SK-N-SH (cell line): ENCODE data around the gene PAPPA2. TPM values are rescaled to one million over a fixed set of nuclear protein-coding genes. Genes with fewer than 3 reads are reported as not detected.

Experiments used
- CTCF ChIA-PET: fragments of 300-600, 350-600 bp; formaldehyde crosslinking; extraction: SDS; loops from one replicate; lab custom pipeline; 2021; lab: Yijun Ruan, JAX
- POLR2A ChIA-PET: fragments of 350-600 bp; sonication (Branson Sonifier 250); formaldehyde crosslinking; extraction: SDS; loops from one replicate; lab custom pipeline; 2020; ENCODE audit warnings: antibody characterized with exemption, inconsistent platforms; lab: Yijun Ruan, JAX
- DNase-seq: peaks from one replicate; pipeline ENCODE4 v3.0.0; 2012
- H2AFZ ChIP-seq: fragments of 200-600 bp; sonication (generic); 2 replicates; pipeline ENCODE4 v1.8.1; 2016; ENCODE audit warnings: antibody characterized with exemption, mild to moderate bottlenecking, low read depth
- H3F3A ChIP-seq: fragments of 200-600 bp; sonication (generic); replicated peaks from 2 replicates; pipeline ENCODE3; 2016; ENCODE audit warnings: antibody characterized with exemption, mild to moderate bottlenecking; ENCODE audit not compliant: insufficient read depth
- H3K27ac ChIP-seq, 2 experiments: fragments of 200-500 bp in 1 of 2; fragments of 200-600 bp in 1 of 2; sonication (Bioruptor generic) in 1 of 2; sonication (generic), shearing (Covaris generic) in 1 of 2; 2 replicates each; pipeline versions ENCODE4 v1.5.1 to v1.6.1; 2014 to 2016; ENCODE audit warnings: low read depth in 2 of 2, inconsistent platforms in 1 of 2, low read length in 1 of 2, mild to moderate bottlenecking in 1 of 2, mixed read lengths in 1 of 2
- H3K27me3 ChIP-seq: fragments of 200-600 bp; sonication (generic), shearing (Covaris generic); 2 replicates; pipeline ENCODE4 v1.6.1; 2016; ENCODE audit warnings: mixed run types; ENCODE audit not compliant: insufficient read depth
- H3K36me3 ChIP-seq, 2 experiments: fragments of 200-500 bp in 1 of 2; fragments of 200-600 bp in 1 of 2; sonication (Bioruptor generic) in 1 of 2; sonication (generic) in 1 of 2; replicated peaks in 1 of 2; 2 replicates each; pipeline versions ENCODE3 to v1.5.1; 2014 to 2016; ENCODE audit warnings: low read length in 1 of 2, mild to moderate bottlenecking in 1 of 2; ENCODE audit not compliant: insufficient read depth in 2 of 2, control insufficient read depth in 1 of 2
- H3K4me1 ChIP-seq, 2 experiments: fragments of 200-500 bp in 1 of 2; fragments of 200-600 bp in 1 of 2; sonication (Bioruptor generic) in 1 of 2; sonication (generic), shearing (Covaris generic) in 1 of 2; 2 replicates each; pipeline versions ENCODE4 v1.5.1 to v1.6.1; 2014 to 2016; ENCODE audit warnings: low read depth in 1 of 2, low read length in 1 of 2, mixed run types in 1 of 2; ENCODE audit not compliant: insufficient read depth in 2 of 2, control insufficient read depth in 1 of 2
- H3K4me2 ChIP-seq: fragments of 200-600 bp; sonication (generic), shearing (Covaris generic); 2 replicates; pipeline ENCODE4 v1.6.1; 2017; ENCODE audit warnings: mixed run types
- H3K4me3 ChIP-seq, 2 experiments: fragments of 200-500 bp in 1 of 2; fragments of 200-600 bp in 1 of 2; sonication (Bioruptor generic) in 1 of 2; sonication (generic), shearing (Covaris generic) in 1 of 2; 2 replicates each; pipeline versions ENCODE4 v1.5.1 to v1.8.1; 2014 to 2016; ENCODE audit warnings: low read depth in 2 of 2, inconsistent platforms in 1 of 2, low read length in 1 of 2, mild to moderate bottlenecking in 1 of 2, mixed read lengths in 1 of 2, moderate library complexity in 1 of 2
- H3K79me2 ChIP-seq: fragments of 200-600 bp; sonication (generic); 2 replicates; pipeline ENCODE4 v1.8.1; 2017; ENCODE audit warnings: mild to moderate bottlenecking; ENCODE audit not compliant: insufficient read depth
- H3K9ac ChIP-seq: fragments of 200-600 bp; sonication (generic); 2 replicates; pipeline ENCODE4 v1.6.1; 2017; ENCODE audit warnings: mixed run types
- H3K9me2 ChIP-seq: fragments of 200-600 bp; sonication (generic); 2 replicates; pipeline ENCODE4 v1.6.1; 2017; ENCODE audit warnings: mixed run types
- H3K9me3 ChIP-seq: fragments of 200-600 bp; sonication (generic); 2 replicates; pipeline ENCODE4 v1.6.1; 2017; ENCODE audit warnings: mixed run types, mild to moderate bottlenecking, moderate library complexity
- H4K20me1 ChIP-seq: fragments of 200-600 bp; sonication (generic); 2 replicates; pipeline ENCODE4 v1.6.1; 2017; ENCODE audit warnings: mild to moderate bottlenecking, mixed run types; ENCODE audit not compliant: insufficient read depth
- EP300 ChIP-seq, 2 experiments: IDR thresholded peaks; 2 replicates each; pipeline versions ENCODE4 v1.4.0 to v1.6.1; 2012; ENCODE audit warnings: borderline replicate concordance in 1 of 2, low read depth in 1 of 2, low read length in 1 of 2
- FOXM1 ChIP-seq: IDR thresholded peaks from 2 replicates; pipeline ENCODE4 v1.4.0; 2012; ENCODE audit warnings: low read depth, mild to moderate bottlenecking
- GABPA ChIP-seq: IDR thresholded peaks from 2 replicates; pipeline ENCODE4 v1.4.0; 2012; ENCODE audit warnings: low read depth, mild to moderate bottlenecking
- GATA2 ChIP-seq: sonication (generic); formaldehyde crosslinking; IDR thresholded peaks from 2 replicates; pipeline ENCODE4 v1.5.0; 2020; ENCODE audit warnings: mild to moderate bottlenecking, missing genetic modification reagents
- JUND ChIP-seq: IDR thresholded peaks from 2 replicates; pipeline ENCODE4 v1.4.0; 2012
- MEF2A ChIP-seq: IDR thresholded peaks from 2 replicates; pipeline ENCODE4 v1.4.0; 2012; ENCODE audit warnings: low read depth, borderline replicate concordance
- NFIC ChIP-seq: IDR thresholded peaks from 2 replicates; pipeline ENCODE4 v1.4.0; 2012; ENCODE audit warnings: borderline replicate concordance
- POLR2AphosphoS5 ChIP-seq: IDR thresholded peaks from 2 replicates; pipeline ENCODE4 v1.6.1; 2012; ENCODE audit warnings: low read depth, low read length
- RAD21 ChIP-seq: IDR thresholded peaks from 2 replicates; pipeline ENCODE4 v1.6.1; 2012; ENCODE audit warnings: mild to moderate bottlenecking, low read length
- RCOR1 ChIP-seq: fragments of 150-350 bp; IDR thresholded peaks from 2 replicates; pipeline ENCODE4 v1.6.1; 2017; ENCODE audit warnings: antibody characterized with exemption, low read length
- RXRA ChIP-seq: IDR thresholded peaks from 2 replicates; pipeline ENCODE4 v1.4.0; 2012; ENCODE audit warnings: low read depth, mild to moderate bottlenecking, borderline replicate concordance
- SMC3 ChIP-seq: IDR thresholded peaks from 2 replicates; pipeline ENCODE4 v1.6.1; 2012; ENCODE audit warnings: low read depth, low read length, improper control_type of control experiment
- WGBS: methylation state at CpG from one replicate; pipeline ENCODE4 v1.1.6; 2017; ENCODE audit warnings: low lambda C conversion rate; 5-methylcytosine and 5-hydroxymethylcytosine counted together
- polyA plus RNA-seq, 3 experiments: library from polyadenylated mRNA; depleted of rRNA; stranded (reverse); fragments of >200 nt; gene quantifications; 2 replicates each; pipeline ENCODE4 v1.2.3, GENCODE V29; 2012
- TF ChIP-seq, protein P1 (sequence below): IDR thresholded peaks from 2 replicates; pipeline ENCODE4 v1.4.0; 2012; ENCODE audit warnings: low read depth, borderline replicate concordance
- TF ChIP-seq, protein P2 (sequence below): IDR thresholded peaks from 2 replicates; pipeline ENCODE4; 2012
- TF ChIP-seq, protein P3 (sequence below): fragments of 150-350 bp; IDR thresholded peaks from 2 replicates; pipeline ENCODE4 v1.6.1; 2017; ENCODE audit warnings: antibody characterized with exemption, low read length, low read depth, borderline replicate concordance
- TF ChIP-seq, protein P4 (sequence below): IDR thresholded peaks from 2 replicates; pipeline ENCODE4 v1.4.0; 2012; ENCODE audit warnings: low read depth

Gene PAPPA2
- polyA plus RNA-seq, 1 of the 3 experiments (the other 2 are of a cell fraction), result 0.02 TPM

DNA sequence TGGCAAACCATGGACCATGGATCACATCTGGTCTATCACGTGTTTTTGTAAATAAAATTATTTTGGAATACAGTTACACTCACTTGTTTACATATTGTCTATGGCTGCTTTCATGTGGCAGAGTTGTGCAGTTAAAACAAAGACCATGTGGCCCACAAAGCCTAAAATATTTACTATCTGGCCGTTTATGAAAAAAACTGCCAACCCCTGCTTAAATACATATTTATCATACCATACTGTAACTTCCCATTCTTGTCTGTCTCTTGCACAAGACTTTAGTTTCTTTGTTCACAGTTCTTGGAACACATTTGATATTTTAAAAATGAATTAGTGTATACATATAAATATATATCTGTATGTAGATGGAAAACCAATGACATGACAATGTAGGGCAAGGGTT, 141.5 kb downstream of the PAPPA2 start:
- Histone ChIP-seq H3K27me3 (no peaks in the 10 kb centered on the region), H3K4me2 (no peak overlapping the region), H3K9ac (no peak overlapping the region), H3K36me3 (no peaks in the 10 kb centered on the region)
- WGBS, result 20% methylated on average over 2 of the region's 2 CpGs
- CTCF ChIA-PET, result interaction anchor here (0.8 to 3.7 kb wide), 5 partner anchors 15 to 238 kb away, joined by 3 to 21 read pairs (median 4); no protein-coding TSS in a partner anchor
- POLR2A ChIA-PET, result no interaction called here
- TF ChIP-seq FOXM1 (no peak), RAD21 (no peak), GABPA (no peak), POLR2AphosphoS5 (no peak), SMC3 (no peak), MEF2A (no peak), RCOR1 (no peak), RXRA (no peak), JUND (no peak), GATA2 (CRISPR knock-in tag) (no peak), NFIC (no peak)
- TF ChIP-seq, protein P1, sequence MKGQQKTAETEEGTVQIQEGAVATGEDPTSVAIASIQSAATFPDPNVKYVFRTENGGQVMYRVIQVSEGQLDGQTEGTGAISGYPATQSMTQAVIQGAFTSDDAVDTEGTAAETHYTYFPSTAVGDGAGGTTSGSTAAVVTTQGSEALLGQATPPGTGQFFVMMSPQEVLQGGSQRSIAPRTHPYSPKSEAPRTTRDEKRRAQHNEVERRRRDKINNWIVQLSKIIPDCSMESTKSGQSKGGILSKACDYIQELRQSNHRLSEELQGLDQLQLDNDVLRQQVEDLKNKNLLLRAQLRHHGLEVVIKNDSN, result no peak
- TF ChIP-seq, protein P2, sequence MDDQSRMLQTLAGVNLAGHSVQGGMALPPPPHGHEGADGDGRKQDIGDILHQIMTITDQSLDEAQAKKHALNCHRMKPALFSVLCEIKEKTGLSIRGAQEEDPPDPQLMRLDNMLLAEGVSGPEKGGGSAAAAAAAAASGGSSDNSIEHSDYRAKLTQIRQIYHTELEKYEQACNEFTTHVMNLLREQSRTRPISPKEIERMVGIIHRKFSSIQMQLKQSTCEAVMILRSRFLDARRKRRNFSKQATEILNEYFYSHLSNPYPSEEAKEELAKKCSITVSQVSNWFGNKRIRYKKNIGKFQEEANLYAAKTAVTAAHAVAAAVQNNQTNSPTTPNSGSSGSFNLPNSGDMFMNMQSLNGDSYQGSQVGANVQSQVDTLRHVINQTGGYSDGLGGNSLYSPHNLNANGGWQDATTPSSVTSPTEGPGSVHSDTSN, result no peak
- TF ChIP-seq, all 33 proteins: peak for 0
- H3K27ac ChIP-seq, result no peak overlapping the region
- no peak overlapping the region for H3K4me3 ChIP-seq
- H3K4me1 ChIP-seq, result peaks cover 0 to 5% of the 10 kb centered on the region in 2 experiments; a peak in 1 of 4 replicates
- no peaks in the 10 kb centered on the region for H3K9me2 ChIP-seq
- no peaks in the 10 kb centered on the region for H3K79me2 ChIP-seq
- no peak overlapping the region for H2AFZ ChIP-seq
- no peaks in the 10 kb centered on the region for H3F3A ChIP-seq
- no peaks in the 10 kb centered on the region for H3K9me3 ChIP-seq
- no peaks in the 10 kb centered on the region for H4K20me1 ChIP-seq
- no peak for DNase-seq

DNA sequence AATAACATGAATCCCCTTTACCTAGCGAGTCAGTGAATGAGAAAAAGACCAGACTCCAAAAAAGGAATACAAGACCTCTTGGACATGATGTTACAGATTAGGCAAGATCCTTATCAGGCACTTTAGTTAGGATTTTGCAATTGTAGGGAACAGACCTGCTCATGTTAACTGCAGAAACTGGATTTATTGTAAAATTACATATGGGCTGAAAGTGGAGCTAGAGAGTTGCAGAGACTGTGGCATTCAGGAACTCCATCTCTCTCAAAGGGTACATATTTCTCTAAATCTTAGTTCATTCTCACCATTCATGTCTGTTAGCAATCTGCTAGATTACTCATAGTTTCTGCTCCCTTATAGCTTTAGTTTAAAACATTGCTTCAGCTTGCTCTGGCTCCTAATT, 142.2 kb downstream of the PAPPA2 start:
- H3K9ac ChIP-seq, result no peak overlapping the region
- DNase-seq, result no peak
- no peaks in the 10 kb centered on the region for H3K36me3 ChIP-seq
- WGBS, result 8% methylated on average over 1 of the region's 1 CpG
- no peaks in the 10 kb centered on the region for H4K20me1 ChIP-seq
- no peak overlapping the region for H3K4me2 ChIP-seq
- no peaks in the 10 kb centered on the region for H3K9me3 ChIP-seq
- no peak overlapping the region for H3K27ac ChIP-seq
- no peaks in the 10 kb centered on the region for H3K27me3 ChIP-seq
- H3K4me3 ChIP-seq, result no peak overlapping the region
- peaks cover 0 to 5% of the 10 kb centered on the region in 2 experiments; a peak in 1 of 4 replicates for H3K4me1 ChIP-seq
- H3K79me2 ChIP-seq, result no peaks in the 10 kb centered on the region
- TF ChIP-seq, protein P3, sequence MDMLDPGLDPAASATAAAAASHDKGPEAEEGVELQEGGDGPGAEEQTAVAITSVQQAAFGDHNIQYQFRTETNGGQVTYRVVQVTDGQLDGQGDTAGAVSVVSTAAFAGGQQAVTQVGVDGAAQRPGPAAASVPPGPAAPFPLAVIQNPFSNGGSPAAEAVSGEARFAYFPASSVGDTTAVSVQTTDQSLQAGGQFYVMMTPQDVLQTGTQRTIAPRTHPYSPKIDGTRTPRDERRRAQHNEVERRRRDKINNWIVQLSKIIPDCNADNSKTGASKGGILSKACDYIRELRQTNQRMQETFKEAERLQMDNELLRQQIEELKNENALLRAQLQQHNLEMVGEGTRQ, result no peak
- TF ChIP-seq, protein P4, sequence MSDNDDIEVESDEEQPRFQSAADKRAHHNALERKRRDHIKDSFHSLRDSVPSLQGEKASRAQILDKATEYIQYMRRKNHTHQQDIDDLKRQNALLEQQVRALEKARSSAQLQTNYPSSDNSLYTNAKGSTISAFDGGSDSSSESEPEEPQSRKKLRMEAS, result no peak
- TF ChIP-seq RAD21 (peak; percentile 48), EP300 (IDR thresholded peaks at IDR 0.05; ENCODE audit: borderline replicate concordance in 1 of 2, low read depth in 1 of 2, low read length in 1 of 2) (peak in 1 of 2 experiments; percentile 37; a peak in 1 of 4 replicates)
- TF ChIP-seq, all 33 proteins: peak for 2
- Histone ChIP-seq H2AFZ (no peak overlapping the region), H3K9me2 (no peaks in the 10 kb centered on the region), H3F3A (no peaks in the 10 kb centered on the region)
- ChIA-PET CTCF (interaction anchor here (0.7 to 3.7 kb wide), 7 partner anchors 13 to 237 kb away, joined by 3 to 21 read pairs (median 5); no protein-coding TSS in a partner anchor), POLR2A (no interaction called here)
